ENCODE data around the gene MINDY4.

MINDY4 gene

GRCh38 chr7:30906515-30907240 is 135.5 kb downstream of the MINDY4 start:
- DNase-seq, result no peak

GRCh38 chr7:30907527-30908267 is 136.5 kb downstream of the MINDY4 start:
- no peak for DNase-seq

GRCh38 chr7:30908681-30909080 is 137.5 kb downstream of the MINDY4 start:
- DNase-seq, result no peak

GRCh38 chr7:30909431-30909830 is 138.2 kb downstream of the MINDY4 start:
- DNase-seq, result no peak

- no peak for DNase-seq
Measured at GRCh38 chr7:30910411-30911073, 139.3 kb downstream of the MINDY4 start.

GRCh38 chr7:30911133-30911532 is 139.9 kb downstream of the MINDY4 start:
- no peak for DNase-seq

- no peak for DNase-seq
Measured at GRCh38 chr7:30911561-30911969, 140.3 kb downstream of the MINDY4 start, which contains the start of gene AQP1. TSS of gene AQP1 (plus strand) at chr7:30911853. CDS start at chr7:30911910, 57 bp downstream.

- DNase-seq, result no peak
Measured at GRCh38 chr7:30912021-30912730, 141.0 kb downstream of the MINDY4 start.

GRCh38 chr7:30912731-30912985 is 141.4 kb downstream of the MINDY4 start:
- no peak for DNase-seq

GRCh38 chr7:30912986-30913811 is 142.0 kb downstream of the MINDY4 start:
- no peak for DNase-seq

GRCh38 chr7:30913821-30914515 is 142.8 kb downstream of the MINDY4 start:
- DNase-seq, result no peak

GRCh38 chr7:30914596-30914995 is 143.4 kb downstream of the MINDY4 start:
- no peak for DNase-seq

- no peak for DNase-seq
Measured at GRCh38 chr7:30915005-30915601, 143.9 kb downstream of the MINDY4 start.

- no peak for DNase-seq
Measured at GRCh38 chr7:30915751-30916150, 144.5 kb downstream of the MINDY4 start.

- no peak for DNase-seq
Measured at GRCh38 chr7:30916255-30916654, 145.0 kb downstream of the MINDY4 start.

- DNase-seq, result no peak
Measured at GRCh38 chr7:30916767-30917166, 145.6 kb downstream of the MINDY4 start.

GRCh38 chr7:30917216-30917893 is 146.1 kb downstream of the MINDY4 start:
- DNase-seq, result no peak

GRCh38 chr7:30918676-30919075 is 147.5 kb downstream of the MINDY4 start:
- DNase-seq, result no peak

- peak; percentile 53 for DNase-seq
Measured at GRCh38 chr7:30920021-30920583, 148.9 kb downstream of the MINDY4 start.

All from NCI-H345 (cell line).